DOHH2 (cell line): ENCODE measurements around the gene MED13L.

ENCODE experiments used
- CTCF ChIP-seq: fragments of 200-600 bp; sonication (generic); IDR thresholded peaks from one replicate; pipeline ENCODE4 v1.5.1; 2014; ENCODE audit warnings: antibody characterized with exemption, mild to moderate bottlenecking, low read depth, low read length; ENCODE audit not compliant: poor library complexity, severe bottlenecking
- EZH2phosphoT487 ChIP-seq: fragments of 200-600 bp; sonication (generic); IDR thresholded peaks from 2 replicates; pipeline ENCODE4 v1.6.1; 2017; ENCODE audit warnings: borderline replicate concordance, mild to moderate bottlenecking, antibody characterized with exemption, low read length, moderate library complexity, mixed read lengths

- peak; percentile 37 for TF ChIP-seq CTCF
- TF ChIP-seq EZH2phosphoT487: no peak
Measured at GRCh38 chr12:116009805-116010204, 267.7 kb downstream of the MED13L start.
